ENCODE results near the gene IKBKG. TPM values are rescaled to one million over a fixed set of nuclear protein-coding genes. Genes with fewer than 3 reads are reported as not detected.
A peak's percentile ranks its signal among the peaks of the same experiment; 100 is the strongest.

The IKBKG gene
- total RNA-seq, 1 donor from 2014 or later: 11.8 TPM

GRCh38 chrX:154516656-154517100 lies 30.7 kb upstream of the IKBKG start:
- Histone ChIP-seq H3K36me3 (no peaks in the 10 kb centered on the region), H3K4me1 (no peaks in the 10 kb centered on the region), H3K27ac (peak overlapping the region; percentile 82), H3K27me3 (no peaks in the 10 kb centered on the region), H3K4me3 (peak overlapping the region; percentile 31 to 62), H3K9me3 (no peaks in the 10 kb centered on the region)
- intact Hi-C loops (cut with DNase I): loop anchor here (5.0 kb wide), 1 partner anchor 39 kb away; the partner anchor contains the start of gene LAGE3
- no peak for DNase-seq (ENCODE audit: extremely low spot score in 2 of 2)
- TF ChIP-seq POLR2A (IDR thresholded peaks at IDR 0.05): no peak
- peak in 1 of 2 donors; percentile 12 for TF ChIP-seq POLR2AphosphoS5 (IDR thresholded peaks at IDR 0.05; ENCODE audit: insufficient read depth in 1 of 2, low read depth in 1 of 2)

GRCh38 chrX:154517101-154517781 lies 30.2 kb upstream of the IKBKG start:
- intact Hi-C loops (cut with DNase I): loop anchor here (5.0 kb wide), 1 partner anchor 40 kb away; the partner anchor contains the start of gene LAGE3
- no peaks in the 10 kb centered on the region for H3K27me3 ChIP-seq
- no peaks in the 10 kb centered on the region for H3K4me1 ChIP-seq
- peak overlapping the region; percentile 31 to 62 for H3K4me3 ChIP-seq
- no peaks in the 10 kb centered on the region for H3K36me3 ChIP-seq
- no peaks in the 10 kb centered on the region for H3K9me3 ChIP-seq
- TF ChIP-seq POLR2A (IDR thresholded peaks at IDR 0.05): no peak
- no peak for TF ChIP-seq POLR2AphosphoS5 (IDR thresholded peaks at IDR 0.05; ENCODE audit: insufficient read depth in 1 of 2, low read depth in 1 of 2)
- TF ChIP-seq CTCF (IDR thresholded peaks at IDR 0.05): no peak
- H3K27ac ChIP-seq: peak overlapping the region; percentile 82
- DNase-seq (ENCODE audit: extremely low spot score in 2 of 2): no peak

GRCh38 chrX:154519389-154519788 lies 28.0 kb upstream of the IKBKG start:
- TF ChIP-seq POLR2A (IDR thresholded peaks at IDR 0.05) (no peak), POLR2AphosphoS5 (IDR thresholded peaks at IDR 0.05; ENCODE audit: insufficient read depth in 1 of 2, low read depth in 1 of 2) (no peak), CTCF (IDR thresholded peaks at IDR 0.05) (no peak)
- H3K27me3 ChIP-seq: no peaks in the 10 kb centered on the region
- no peaks in the 10 kb centered on the region for H3K9me3 ChIP-seq
- no peak overlapping the region for H3K27ac ChIP-seq
- H3K4me1 ChIP-seq: no peaks in the 10 kb centered on the region
- H3K4me3 ChIP-seq: no peak overlapping the region
- no peak for DNase-seq (ENCODE audit: extremely low spot score in 2 of 2)
- intact Hi-C loops (cut with DNase I): loop anchor here (5.0 kb wide), 1 partner anchor 42 kb away; the partner anchor contains the start of gene LAGE3
- no peaks in the 10 kb centered on the region for H3K36me3 ChIP-seq

- Histone ChIP-seq H3K4me1 (no peaks in the 10 kb centered on the region), H3K36me3 (no peaks in the 10 kb centered on the region), H3K9me3 (no peaks in the 10 kb centered on the region), H3K4me3 (no peak overlapping the region), H3K27me3 (no peaks in the 10 kb centered on the region), H3K27ac (peak overlapping the region; percentile 54)
- intact Hi-C loops (cut with DNase I): no loop called here
- DNase-seq (ENCODE audit: extremely low spot score in 2 of 2): no peak
- no peak for TF ChIP-seq CTCF (IDR thresholded peaks at IDR 0.05)
- no peak for TF ChIP-seq POLR2AphosphoS5 (IDR thresholded peaks at IDR 0.05; ENCODE audit: insufficient read depth in 1 of 2, low read depth in 1 of 2)
- TF ChIP-seq POLR2A (IDR thresholded peaks at IDR 0.05): no peak
Observed at GRCh38 chrX:154525606-154526490, 21.6 kb upstream of the IKBKG start.

- H3K36me3 ChIP-seq: no peaks in the 10 kb centered on the region
- H3K27ac ChIP-seq: peak overlapping the region; percentile 54
- H3K4me3 ChIP-seq: peak overlapping the region; percentile 16 to 35
- H3K27me3 ChIP-seq: no peaks in the 10 kb centered on the region
- peak in 1 of 2 donors; percentile 90 for DNase-seq (ENCODE audit: extremely low spot score in 2 of 2)
- no peaks in the 10 kb centered on the region for H3K4me1 ChIP-seq
- TF ChIP-seq POLR2AphosphoS5 (IDR thresholded peaks at IDR 0.05; ENCODE audit: insufficient read depth in 1 of 2, low read depth in 1 of 2) (peak in 1 of 2 donors; percentile 62), CTCF (IDR thresholded peaks at IDR 0.05) (peak in 1 of 3 experiments; percentile 24), POLR2A (IDR thresholded peaks at IDR 0.05) (no peak)
- no peaks in the 10 kb centered on the region for H3K9me3 ChIP-seq
- intact Hi-C loops (cut with DNase I): no loop called here
Observed at GRCh38 chrX:154526901-154527675, 20.3 kb upstream of the IKBKG start.

Measured in vagina (tissue), 2 donors.